GM20000 (cell line): Measurements from ENCODE around the gene HOXD12.

Experiments
- DNase-seq: peaks from one replicate; pipeline ENCODE4 v3.0.0; 2012; ENCODE audit warnings: low spot score
- TF ChIP-seq, protein P1 (sequence below): IDR thresholded peaks from 2 replicates; pipeline ENCODE4 v1.5.1; 2012; ENCODE audit warnings: mild to moderate bottlenecking, control low read depth; ENCODE audit errors: extremely low read depth, missing control alignments

The HOXD12 gene

GRCh38 chr2:176105078-176105729 is 5.6 kb downstream of the HOXD12 start:
- DNase-seq, result no peak
- TF ChIP-seq, protein P1, sequence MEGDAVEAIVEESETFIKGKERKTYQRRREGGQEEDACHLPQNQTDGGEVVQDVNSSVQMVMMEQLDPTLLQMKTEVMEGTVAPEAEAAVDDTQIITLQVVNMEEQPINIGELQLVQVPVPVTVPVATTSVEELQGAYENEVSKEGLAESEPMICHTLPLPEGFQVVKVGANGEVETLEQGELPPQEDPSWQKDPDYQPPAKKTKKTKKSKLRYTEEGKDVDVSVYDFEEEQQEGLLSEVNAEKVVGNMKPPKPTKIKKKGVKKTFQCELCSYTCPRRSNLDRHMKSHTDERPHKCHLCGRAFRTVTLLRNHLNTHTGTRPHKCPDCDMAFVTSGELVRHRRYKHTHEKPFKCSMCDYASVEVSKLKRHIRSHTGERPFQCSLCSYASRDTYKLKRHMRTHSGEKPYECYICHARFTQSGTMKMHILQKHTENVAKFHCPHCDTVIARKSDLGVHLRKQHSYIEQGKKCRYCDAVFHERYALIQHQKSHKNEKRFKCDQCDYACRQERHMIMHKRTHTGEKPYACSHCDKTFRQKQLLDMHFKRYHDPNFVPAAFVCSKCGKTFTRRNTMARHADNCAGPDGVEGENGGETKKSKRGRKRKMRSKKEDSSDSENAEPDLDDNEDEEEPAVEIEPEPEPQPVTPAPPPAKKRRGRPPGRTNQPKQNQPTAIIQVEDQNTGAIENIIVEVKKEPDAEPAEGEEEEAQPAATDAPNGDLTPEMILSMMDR, result no peak

DNA sequence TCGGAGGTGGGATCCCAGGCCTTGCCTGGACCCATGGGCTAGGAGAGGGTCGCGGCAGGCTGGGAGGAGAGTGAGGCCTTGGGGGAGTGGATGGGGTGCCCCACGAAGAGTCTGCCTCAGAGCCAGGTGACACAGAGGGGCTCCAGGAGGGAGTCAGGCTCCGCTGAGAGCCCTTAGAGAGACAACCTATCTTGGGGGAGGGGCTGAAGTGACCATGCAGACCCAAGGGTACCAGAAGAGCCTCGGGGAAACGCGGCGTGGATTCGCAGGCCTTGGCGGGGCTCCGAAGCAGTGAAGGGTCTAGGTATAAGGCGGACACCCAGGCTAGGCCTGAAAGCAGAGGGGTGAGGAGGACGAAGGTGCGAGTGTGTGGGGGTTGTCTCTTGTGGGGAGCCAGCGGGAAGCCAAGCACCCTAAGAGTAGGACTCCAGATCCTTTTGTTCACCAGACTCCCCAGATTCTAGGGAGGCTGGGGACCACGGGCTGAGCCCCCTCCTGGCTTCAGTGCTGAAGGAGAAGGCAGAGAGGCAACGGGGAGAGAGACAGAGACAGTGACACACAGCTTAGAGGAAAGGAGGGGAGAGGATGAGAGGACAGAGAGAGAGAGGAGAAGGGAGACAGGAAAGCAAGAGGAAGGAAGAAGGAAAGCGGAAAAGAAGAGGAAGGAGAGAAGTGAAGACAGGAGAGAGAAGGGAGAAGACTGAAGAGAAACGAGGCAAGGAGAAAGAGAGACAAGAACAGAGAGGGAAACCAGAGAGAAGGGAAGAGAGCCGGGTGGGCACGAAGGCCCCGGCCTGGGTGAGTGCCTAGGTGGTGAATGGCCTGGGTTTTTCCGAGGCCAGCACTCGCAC is 6.4 kb downstream of the HOXD12 start:
- TF ChIP-seq, protein P1, result no peak
- DNase-seq, result no peak

DNA sequence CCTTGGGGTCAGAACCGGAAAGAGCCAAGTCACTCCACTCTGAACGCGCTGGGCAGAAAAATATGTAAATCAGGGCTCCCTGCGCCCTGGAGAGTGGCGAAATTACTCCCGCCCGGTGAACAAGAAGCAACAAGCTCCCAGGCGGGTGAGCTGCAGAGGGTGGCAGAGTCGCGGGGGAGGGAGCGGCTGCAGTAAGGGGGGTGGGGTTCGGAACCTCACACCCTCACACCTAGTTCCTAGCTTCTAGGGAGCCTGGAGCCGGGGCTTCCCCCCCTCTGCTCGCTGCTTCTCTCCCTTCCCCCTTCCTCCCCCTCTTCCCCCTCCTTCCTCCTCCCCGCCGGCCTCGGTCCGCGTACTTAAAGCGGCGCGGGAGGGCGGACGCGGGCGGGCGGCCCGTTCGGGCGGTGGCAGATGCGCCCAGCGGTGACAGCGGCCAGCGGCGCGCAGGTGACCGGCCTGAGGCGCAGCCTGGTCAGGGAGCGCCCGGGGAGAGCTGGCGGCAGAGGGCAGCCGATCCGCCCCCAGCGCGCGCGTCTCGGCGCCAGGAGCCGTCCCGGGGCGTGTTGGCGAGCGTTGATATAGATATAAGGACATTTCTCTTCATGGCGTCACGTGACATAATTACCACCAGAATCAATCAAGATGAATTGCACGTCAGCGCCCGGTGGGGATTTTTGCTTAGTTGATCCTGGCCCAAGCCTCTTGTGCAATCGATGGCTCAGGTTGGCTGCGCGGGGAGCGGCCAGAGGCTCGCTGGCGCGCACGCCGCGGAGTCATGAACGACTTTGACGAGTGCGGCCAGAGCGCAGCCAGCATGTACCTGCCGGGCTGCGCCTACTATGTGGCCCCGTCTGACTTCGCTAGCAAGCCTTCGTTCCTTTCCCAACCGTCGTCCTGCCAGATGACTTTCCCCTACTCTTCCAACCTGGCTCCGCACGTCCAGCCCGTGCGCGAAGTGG is 7.3 kb downstream of the HOXD12 start, which contains the start of gene HOXD11:
Gene HOXD11, plus strand, starts transcription at position 700 of the 959 bp plus-strand sequence. Its CDS starts 76 bp downstream, at position 776.
- TF ChIP-seq, protein P1, result no peak
- DNase-seq, result no peak

DNA sequence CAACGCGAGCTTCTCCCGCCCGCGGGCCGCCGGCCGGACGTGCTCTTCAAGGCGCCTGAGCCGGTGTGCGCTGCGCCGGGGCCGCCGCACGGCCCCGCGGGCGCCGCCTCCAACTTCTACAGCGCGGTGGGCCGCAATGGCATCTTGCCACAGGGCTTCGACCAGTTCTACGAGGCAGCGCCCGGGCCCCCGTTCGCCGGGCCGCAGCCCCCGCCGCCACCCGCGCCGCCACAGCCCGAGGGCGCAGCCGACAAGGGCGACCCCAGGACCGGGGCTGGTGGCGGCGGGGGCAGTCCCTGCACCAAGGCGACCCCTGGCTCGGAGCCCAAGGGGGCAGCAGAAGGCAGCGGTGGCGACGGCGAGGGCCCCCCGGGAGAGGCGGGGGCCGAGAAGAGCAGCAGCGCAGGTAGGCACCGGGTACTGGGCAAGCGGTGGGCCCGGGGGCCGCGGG is 8.2 kb downstream of the HOXD12 start:
- TF ChIP-seq, protein P1, result no peak
- DNase-seq, result no peak

DNA sequence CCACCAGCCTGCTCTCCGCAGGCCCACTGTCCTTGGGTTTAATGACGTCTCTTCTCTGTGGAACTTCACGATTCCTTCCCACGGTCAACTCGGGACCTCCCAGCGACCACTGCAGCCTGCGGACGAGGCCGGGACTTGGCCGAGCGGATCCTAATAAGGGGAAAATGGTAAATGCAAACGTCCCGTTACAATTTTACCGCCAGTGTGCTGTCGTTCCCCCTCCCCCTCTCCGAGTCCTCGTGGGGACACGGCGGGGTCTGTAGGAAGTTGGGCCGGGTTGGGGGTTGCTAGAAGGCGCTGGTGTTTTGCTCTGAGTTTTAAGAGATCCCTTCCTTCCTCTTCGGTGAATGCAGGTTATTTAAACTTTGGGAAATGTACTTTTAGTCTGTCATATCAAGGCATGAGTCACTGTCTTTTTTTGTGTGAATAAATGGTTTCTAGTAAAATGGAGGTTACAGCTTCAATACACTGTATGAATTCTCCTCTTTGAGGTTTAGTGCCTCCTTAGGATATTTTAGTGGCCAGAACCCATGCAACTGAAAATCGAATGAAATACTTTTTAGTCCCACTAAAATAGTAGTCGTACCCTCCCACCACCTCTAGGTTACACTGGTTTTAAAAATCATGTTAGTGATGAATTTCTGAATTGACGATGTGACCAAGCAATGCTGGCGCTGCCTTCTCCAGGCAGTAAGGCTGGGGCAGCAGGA is 9.8 kb downstream of the HOXD12 start:
- no peak for DNase-seq
- TF ChIP-seq, protein P1, result no peak

- TF ChIP-seq, protein P1, result no peak
- no peak for DNase-seq
These were observed 10.4 kb downstream of the HOXD12 start for GRCh38 chr2:176109946-176110345.
